Right lobe of liver (tissue), 6 donors: ENCODE measurements around the gene P2RY8. TPM values are rescaled to one million over a fixed set of nuclear protein-coding genes. Genes with fewer than 3 reads are reported as not detected.
A peak's percentile ranks its signal among the peaks of the same experiment; 100 is the strongest.

Experiments
- ATAC-seq, 4 donors: fragments of 200-7000 bp; cut with Tn5 transposase; one replicate each; pipeline ENCODE4 v1.9.1; 2020; ENCODE audit warnings: mild to moderate bottlenecking in 4 of 4, moderate library complexity in 4 of 4
- DNase-seq, 3 donors: peaks; one replicate each; pipeline ENCODE4 v3.0.0-alpha.2; 2020
- H3K27ac ChIP-seq, 3 donors: fragments of 200-600 bp; one replicate each; pipeline ENCODE4 v1.8.0; 2022
- H3K27me3 ChIP-seq, 2 donors: fragments of 200-600 bp; one replicate each; pipeline ENCODE4 v1.8.0; 2022
- H3K36me3 ChIP-seq, 4 donors: fragments of 200-600 bp; sonication (generic) in 1 of 4; one replicate each; pipeline versions ENCODE4 v1.5.1 to v1.8.0; 2017 to 2022; ENCODE audit warnings: control low read depth in 1 of 4
- H3K4me1 ChIP-seq, 4 donors: fragments of 200-600 bp; sonication (generic) in 1 of 4; one replicate each; pipeline versions ENCODE4 v1.5.1 to v1.8.0; 2017 to 2022; ENCODE audit warnings: control low read depth in 1 of 4
- H3K4me3 ChIP-seq, 3 donors: fragments of 200-600 bp; one replicate each; pipeline ENCODE4 v1.8.0; 2022
- H3K9me3 ChIP-seq, 4 donors: fragments of 200-600 bp; sonication (generic) in 1 of 4; one replicate each; pipeline versions ENCODE4 v1.5.1 to v1.8.0; 2017 to 2022; ENCODE audit warnings: control low read depth in 1 of 4
- POLR2A ChIP-seq: fragments of 450-650 bp; IDR thresholded peaks from one replicate; pipeline ENCODE4 v1.6.1; 2017; ENCODE audit warnings: antibody characterized with exemption, mild to moderate bottlenecking
- WGBS: methylation state at CpG from one replicate; pipeline ENCODE4 v1.1.6; 2018; ENCODE audit warnings: low coverage, low lambda C conversion rate; ENCODE audit not compliant: insufficient coverage; ENCODE audit errors: missing lambda C conversion rate; 5-methylcytosine and 5-hydroxymethylcytosine counted together
- intact Hi-C, 2 donors: fragments of 100-400 bp; cut with DNase I; formaldehyde crosslinking; loops; one replicate each; pipeline versions ENCODE4 v1.11.2 to v1.14.1; 2022
- long read RNA-seq: library from polyadenylated mRNA; unstranded; transcript quantifications from one replicate; pipeline ENCODE4 v2.0.0, GENCODE V29; 2019
- total RNA-seq, 6 experiments: library from RNA; depleted of rRNA in 2 of 6; stranded (reverse); fragments of >200 nt in 2 of 6; fragmentation: NEBNext Ultra II Directional in 3 of 6; extraction: Animal tissue kit (Norgen Biotek cat#: 25700) in 3 of 6; gene quantifications; one replicate each; pipeline versions ENCODE4 v1.1.0 to v1.2.4, GENCODE V29; 2016 to 2023
- TF ChIP-seq, protein P1 (sequence below), 4 donors: fragments of 200-600 bp in 3 of 4; fragments of 450-650 bp in 1 of 4; IDR thresholded peaks; one replicate each; pipeline versions ENCODE4 v1.5.1 to v1.8.0; 2016 to 2022; ENCODE audit warnings: antibody characterized with exemption in 4 of 4, mild to moderate bottlenecking in 2 of 4
- donor health status: DM: no; HTN: yes; CAD: no.
- donor health status: DM: no; HTN: no; CAD: no.
- donor health status: DM: no; HTN: no; CAD: no.
- donor health status: DM: no; HTN: yes; CAD: no.
- donor health status: DM: no; HTN: yes; CAD: no.

P2RY8 gene, protein sequence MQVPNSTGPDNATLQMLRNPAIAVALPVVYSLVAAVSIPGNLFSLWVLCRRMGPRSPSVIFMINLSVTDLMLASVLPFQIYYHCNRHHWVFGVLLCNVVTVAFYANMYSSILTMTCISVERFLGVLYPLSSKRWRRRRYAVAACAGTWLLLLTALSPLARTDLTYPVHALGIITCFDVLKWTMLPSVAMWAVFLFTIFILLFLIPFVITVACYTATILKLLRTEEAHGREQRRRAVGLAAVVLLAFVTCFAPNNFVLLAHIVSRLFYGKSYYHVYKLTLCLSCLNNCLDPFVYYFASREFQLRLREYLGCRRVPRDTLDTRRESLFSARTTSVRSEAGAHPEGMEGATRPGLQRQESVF
- under 1 TPM; 0.37 to 0.87 (median 0.73) TPM for total RNA-seq
- long read RNA-seq, result 0 reads

DNA sequence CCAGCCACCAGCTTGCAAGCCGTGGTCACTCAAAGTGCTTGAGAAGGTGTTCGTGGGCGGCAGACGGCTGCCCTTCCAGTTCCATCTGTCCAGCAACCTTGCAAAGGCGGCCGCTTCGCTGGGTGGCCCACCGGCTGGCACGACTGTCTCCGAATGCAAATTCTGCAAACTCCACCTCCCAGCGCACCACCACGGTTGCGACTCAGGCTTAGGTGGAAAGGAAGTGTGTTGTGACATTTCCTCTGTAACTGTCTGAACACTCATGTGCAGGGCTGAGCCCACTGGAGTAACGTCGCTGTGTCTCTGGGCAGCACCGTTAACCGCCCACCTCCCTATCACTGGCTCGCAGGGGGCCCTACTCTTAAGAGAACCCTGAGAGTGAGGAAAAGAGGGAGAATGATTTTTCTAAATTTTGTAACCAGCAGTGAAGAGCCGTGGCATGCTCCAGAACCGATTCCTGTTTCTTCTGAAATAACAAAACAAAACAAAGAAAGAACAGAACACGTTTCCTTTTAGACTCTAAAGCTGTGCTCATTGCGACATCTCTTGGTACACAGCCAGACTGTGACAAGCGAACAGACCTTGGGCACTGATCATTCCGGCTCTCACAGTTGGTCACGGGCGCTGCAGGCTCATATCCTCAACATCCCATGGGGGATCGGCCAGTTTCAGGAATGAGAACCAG lies at the start of gene P2RY8:
P2RY8 (minus strand) TSS at position 155 of the 685 bp plus-strand sequence. CDS start 70,627 bp downstream, outside the sequence.
- Histone ChIP-seq H3K36me3 (no peaks in the 10 kb centered on the region), H3K4me1 (peaks cover 0 to 6% (median 0%) of the 10 kb centered on the region in 4 donors), H3K4me3 (peak within 1 kb of the TSS in 2 of 3 donors; percentile 16 to 40), H3K27ac (peak within 1 kb of the TSS in 2 of 3 donors; percentile 50 to 65), H3K9me3 (no peaks in the 10 kb centered on the region), H3K27me3 (no peaks in the 10 kb centered on the region)
- ATAC-seq (peak; percentile 84 to 88 (median 88)), DNase-seq (peak; percentile 74 to 87 (median 81))
- intact Hi-C loops, result no loop called here
- 10% methylated on average over 8 of the region's 27 CpGs for WGBS
- no peak for TF ChIP-seq POLR2A
- TF ChIP-seq, protein P1, sequence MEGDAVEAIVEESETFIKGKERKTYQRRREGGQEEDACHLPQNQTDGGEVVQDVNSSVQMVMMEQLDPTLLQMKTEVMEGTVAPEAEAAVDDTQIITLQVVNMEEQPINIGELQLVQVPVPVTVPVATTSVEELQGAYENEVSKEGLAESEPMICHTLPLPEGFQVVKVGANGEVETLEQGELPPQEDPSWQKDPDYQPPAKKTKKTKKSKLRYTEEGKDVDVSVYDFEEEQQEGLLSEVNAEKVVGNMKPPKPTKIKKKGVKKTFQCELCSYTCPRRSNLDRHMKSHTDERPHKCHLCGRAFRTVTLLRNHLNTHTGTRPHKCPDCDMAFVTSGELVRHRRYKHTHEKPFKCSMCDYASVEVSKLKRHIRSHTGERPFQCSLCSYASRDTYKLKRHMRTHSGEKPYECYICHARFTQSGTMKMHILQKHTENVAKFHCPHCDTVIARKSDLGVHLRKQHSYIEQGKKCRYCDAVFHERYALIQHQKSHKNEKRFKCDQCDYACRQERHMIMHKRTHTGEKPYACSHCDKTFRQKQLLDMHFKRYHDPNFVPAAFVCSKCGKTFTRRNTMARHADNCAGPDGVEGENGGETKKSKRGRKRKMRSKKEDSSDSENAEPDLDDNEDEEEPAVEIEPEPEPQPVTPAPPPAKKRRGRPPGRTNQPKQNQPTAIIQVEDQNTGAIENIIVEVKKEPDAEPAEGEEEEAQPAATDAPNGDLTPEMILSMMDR (IDR thresholded peaks at IDR 0.05), result no peak

DNA sequence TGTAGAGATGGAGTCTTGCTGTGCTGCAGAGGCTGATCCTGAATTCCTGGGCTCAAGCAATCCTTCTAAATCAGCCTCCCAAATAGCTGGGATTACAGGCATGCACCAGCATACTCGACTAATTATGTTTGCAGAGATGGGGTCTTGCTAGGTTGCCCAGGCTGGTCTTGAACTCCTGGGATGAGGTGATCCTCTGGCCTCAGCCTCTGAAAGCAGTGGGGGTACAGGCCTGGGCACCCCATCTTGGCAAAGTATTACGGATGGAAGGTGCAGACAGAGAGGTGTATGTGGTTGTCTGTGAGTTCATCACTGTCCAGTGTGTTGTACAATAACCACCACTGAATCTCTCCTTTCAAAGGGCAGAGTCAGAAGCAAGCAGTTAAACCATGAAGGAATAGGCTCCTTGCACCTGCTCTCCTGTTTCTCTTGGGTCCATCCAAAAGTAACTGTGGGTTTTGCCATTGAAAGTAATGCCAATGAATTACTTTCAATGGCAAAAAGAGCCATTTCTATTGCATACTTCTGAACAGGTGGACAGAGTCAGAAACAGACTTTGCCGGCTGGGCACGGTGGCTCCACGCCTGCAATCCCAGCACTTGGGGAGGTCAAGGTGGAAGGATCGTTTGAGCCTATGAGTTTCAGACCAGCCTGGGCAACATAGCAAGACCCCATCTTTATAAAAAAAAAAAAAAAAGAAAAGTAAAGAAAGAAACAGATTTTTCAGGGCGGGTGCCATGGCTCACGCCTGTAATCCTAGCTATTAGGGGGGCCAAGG lies 47.4 kb upstream of the P2RY8 start:
- H3K27me3 ChIP-seq, result no peaks in the 10 kb centered on the region
- no peak overlapping the region for H3K27ac ChIP-seq
- no peaks in the 10 kb centered on the region for H3K9me3 ChIP-seq
- TF ChIP-seq, protein P1 (IDR thresholded peaks at IDR 0.05), result no peak
- TF ChIP-seq POLR2A, result no peak
- peak in 1 of 3 donors; percentile 5 for DNase-seq
- no peak for ATAC-seq
- H3K4me3 ChIP-seq, result no peak overlapping the region
- intact Hi-C loops, result no loop called here
- H3K4me1 ChIP-seq, result no peaks in the 10 kb centered on the region
- no peaks in the 10 kb centered on the region for H3K36me3 ChIP-seq
- 75% methylated on average over 8 of the region's 8 CpGs for WGBS

DNA sequence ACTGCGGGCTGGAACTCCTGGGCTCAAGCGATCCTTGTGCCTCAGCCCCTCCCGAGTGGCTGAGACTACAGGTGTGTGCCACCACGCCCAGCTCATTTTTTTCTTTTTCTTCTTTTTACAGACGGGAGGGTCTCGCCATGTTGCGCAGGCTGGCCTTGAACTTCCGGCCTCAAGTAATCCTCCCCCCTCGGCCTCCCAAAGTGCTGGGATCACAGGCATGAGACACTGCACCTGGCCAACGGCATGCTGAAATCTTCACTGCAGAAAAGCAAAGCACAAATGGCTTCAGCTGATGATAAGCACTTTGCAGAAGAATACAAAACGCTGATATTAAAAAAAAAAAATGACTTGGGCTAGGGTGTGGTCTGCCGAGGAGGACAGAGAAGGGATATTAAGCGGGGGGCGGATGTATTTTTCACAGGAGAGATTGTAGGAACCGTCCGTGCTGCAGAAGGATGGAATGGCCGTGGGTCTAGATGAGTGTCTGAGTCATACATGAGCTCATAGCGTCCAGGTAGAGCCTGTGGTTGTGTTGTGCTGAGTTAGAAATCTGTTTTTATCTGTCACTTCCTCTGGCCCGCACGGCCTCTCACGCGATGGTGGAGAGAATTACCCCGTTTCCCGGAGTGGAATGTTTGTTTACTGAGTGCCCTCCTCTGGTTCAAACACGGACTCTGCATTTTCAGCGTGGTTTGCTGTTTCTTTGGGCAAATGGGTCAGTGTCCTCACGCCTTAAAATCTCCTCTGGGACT lies 45.9 kb upstream of the P2RY8 start:
- Histone ChIP-seq H3K27ac (no peak overlapping the region), H3K27me3 (no peaks in the 10 kb centered on the region), H3K36me3 (no peaks in the 10 kb centered on the region), H3K9me3 (no peaks in the 10 kb centered on the region), H3K4me3 (no peak overlapping the region), H3K4me1 (no peaks in the 10 kb centered on the region)
- intact Hi-C loops, result no loop called here
- no peak for TF ChIP-seq POLR2A
- TF ChIP-seq, protein P1 (IDR thresholded peaks at IDR 0.05), result no peak
- ATAC-seq (peak in 2 of 4 donors; percentile 35 to 37), DNase-seq (peak in 1 of 3 donors; percentile 31)
- WGBS, result 42% methylated on average over 19 of the region's 27 CpGs

DNA sequence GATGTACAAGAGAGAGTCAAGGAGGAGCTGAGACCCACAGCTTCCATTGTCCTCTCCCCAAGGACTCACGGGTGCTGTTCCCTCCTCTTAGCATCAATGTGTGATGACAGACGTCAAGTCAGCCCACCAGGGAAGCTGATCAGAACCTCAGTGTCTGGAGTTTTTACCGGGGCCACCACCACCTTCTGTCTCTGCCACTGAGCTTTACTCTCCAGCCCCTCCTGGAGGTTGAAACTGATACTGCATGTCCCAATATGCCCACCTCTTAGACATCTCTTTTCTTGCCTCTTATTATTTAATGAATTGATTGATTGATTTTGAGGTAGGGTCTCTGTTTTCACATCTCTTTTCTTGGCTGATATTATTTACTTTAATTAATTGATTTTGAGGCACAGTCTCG lies 44.1 kb upstream of the P2RY8 start:
- Histone ChIP-seq H3K36me3 (no peaks in the 10 kb centered on the region), H3K27me3 (no peaks in the 10 kb centered on the region), H3K4me3 (no peak overlapping the region), H3K9me3 (no peaks in the 10 kb centered on the region), H3K27ac (no peak overlapping the region), H3K4me1 (no peaks in the 10 kb centered on the region)
- TF ChIP-seq POLR2A, result no peak
- TF ChIP-seq, protein P1 (IDR thresholded peaks at IDR 0.05), result peak; percentile 77 to 90 (median 86)
- DNase-seq (peak in 1 of 3 donors; percentile 60), ATAC-seq (peak; percentile 84 to 95 (median 95))
- intact Hi-C loops, result no loop called here
- 40% methylated on average over 2 of the region's 4 CpGs for WGBS
